RWPE1 (cell line): ENCODE results near the gene STK16.

ENCODE experiments used
- CTCF ChIA-PET: fragments of 350-600 bp; sonication (Branson Sonifier 250); formaldehyde crosslinking; extraction: SDS; loops from one replicate; lab custom pipeline; 2021; lab: Yijun Ruan, JAX
- POLR2A ChIA-PET: fragments of 400-600 bp; formaldehyde crosslinking; extraction: SDS; loops from one replicate; lab custom pipeline; 2020; ENCODE audit warnings: antibody characterized with exemption; ENCODE audit not compliant: low non-redundant PET; lab: Yijun Ruan, JAX
- DNase-seq: peaks from one replicate; pipeline ENCODE4 v3.0.0; 2012; ENCODE audit warnings: low spot score
- H3K27ac ChIP-seq: fragments of 450-650 bp; 2 replicates; pipeline ENCODE4 v1.5.1; 2017
- TF ChIP-seq, protein P1 (sequence below): fragments of 450-650 bp; conservative IDR thresholded peaks from 2 replicates; pipeline ENCODE4 v1.5.1; 2017; ENCODE audit warnings: low read depth, mild to moderate bottlenecking

Gene STK16

DNA sequence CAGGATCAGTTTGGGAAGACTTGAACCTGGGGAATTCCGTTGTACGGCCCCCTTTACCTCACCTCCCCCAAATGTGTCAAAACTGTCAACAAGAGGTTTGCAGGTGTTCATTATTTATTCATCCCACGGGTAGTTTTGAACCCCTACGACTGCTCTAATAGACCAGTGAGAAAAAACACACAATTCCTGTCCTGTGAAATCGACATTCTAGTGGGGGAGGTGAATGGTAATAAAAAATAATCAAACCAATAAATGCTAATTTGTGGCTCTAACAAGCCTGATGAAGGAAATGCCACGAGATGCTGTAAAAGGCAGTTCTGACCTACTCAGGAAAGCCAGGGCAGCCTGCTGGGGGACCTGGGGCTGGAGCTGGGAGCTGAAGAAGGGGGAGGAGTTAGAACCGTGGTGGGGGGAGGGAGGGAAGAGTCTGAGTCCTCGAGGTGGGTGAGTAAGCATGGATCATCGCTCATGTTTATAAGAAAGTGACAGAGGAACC is 33.4 kb downstream of the STK16 start:
- TF ChIP-seq, protein P1, sequence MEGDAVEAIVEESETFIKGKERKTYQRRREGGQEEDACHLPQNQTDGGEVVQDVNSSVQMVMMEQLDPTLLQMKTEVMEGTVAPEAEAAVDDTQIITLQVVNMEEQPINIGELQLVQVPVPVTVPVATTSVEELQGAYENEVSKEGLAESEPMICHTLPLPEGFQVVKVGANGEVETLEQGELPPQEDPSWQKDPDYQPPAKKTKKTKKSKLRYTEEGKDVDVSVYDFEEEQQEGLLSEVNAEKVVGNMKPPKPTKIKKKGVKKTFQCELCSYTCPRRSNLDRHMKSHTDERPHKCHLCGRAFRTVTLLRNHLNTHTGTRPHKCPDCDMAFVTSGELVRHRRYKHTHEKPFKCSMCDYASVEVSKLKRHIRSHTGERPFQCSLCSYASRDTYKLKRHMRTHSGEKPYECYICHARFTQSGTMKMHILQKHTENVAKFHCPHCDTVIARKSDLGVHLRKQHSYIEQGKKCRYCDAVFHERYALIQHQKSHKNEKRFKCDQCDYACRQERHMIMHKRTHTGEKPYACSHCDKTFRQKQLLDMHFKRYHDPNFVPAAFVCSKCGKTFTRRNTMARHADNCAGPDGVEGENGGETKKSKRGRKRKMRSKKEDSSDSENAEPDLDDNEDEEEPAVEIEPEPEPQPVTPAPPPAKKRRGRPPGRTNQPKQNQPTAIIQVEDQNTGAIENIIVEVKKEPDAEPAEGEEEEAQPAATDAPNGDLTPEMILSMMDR, result no peak
- ChIA-PET POLR2A (interaction anchor here (0.6 to 3.1 kb wide), 8 partner anchors 8 to 115 kb away, joined by 3 to 12 read pairs (median 6); partner anchors contain the start of genes CNPPD1, TUBA4A and TUBA4B), CTCF (interaction anchor here (0.6 to 6.4 kb wide), 7 partner anchors 10 to 280 kb away, joined by 3 to 62 read pairs (median 6); partner anchors contain the start of genes TUBA4A and TUBA4B)
- no peak for DNase-seq
- H3K27ac ChIP-seq, result peak overlapping the region; percentile 94

- ChIA-PET POLR2A (interaction anchor here (0.6 to 3.1 kb wide), 8 partner anchors 8 to 116 kb away, joined by 3 to 12 read pairs (median 6); partner anchors contain the start of genes CNPPD1, TUBA4A and TUBA4B), CTCF (interaction anchor here (0.6 to 6.4 kb wide), 5 partner anchors 15 to 281 kb away, joined by 3 to 62 read pairs (median 15); partner anchors contain the start of genes TUBA4A and TUBA4B)
- DNase-seq, result peak; percentile 99
- H3K27ac ChIP-seq, result peak within 1 kb of the TSS; percentile 94
- TF ChIP-seq, protein P1, result no peak
These were observed 34.1 kb downstream of the STK16 start, which contains the start of gene DNAJB2 for GRCh38 chr2:219279151-219279915. DNAJB2 (plus strand) TSS chr2:219279366; CDS start chr2:219279834, 468 bp downstream.

- POLR2A ChIA-PET, result interaction anchor here (1.0 to 3.1 kb wide), 3 partner anchors 26 to 103 kb away, joined by 3 to 12 read pairs (median 10); partner anchors contain the start of genes CNPPD1 and TUBA4A
- TF ChIP-seq, protein P1, result no peak
These were observed 34.7 kb downstream of the STK16 start for GRCh38 chr2:219279916-219280516.

DNA sequence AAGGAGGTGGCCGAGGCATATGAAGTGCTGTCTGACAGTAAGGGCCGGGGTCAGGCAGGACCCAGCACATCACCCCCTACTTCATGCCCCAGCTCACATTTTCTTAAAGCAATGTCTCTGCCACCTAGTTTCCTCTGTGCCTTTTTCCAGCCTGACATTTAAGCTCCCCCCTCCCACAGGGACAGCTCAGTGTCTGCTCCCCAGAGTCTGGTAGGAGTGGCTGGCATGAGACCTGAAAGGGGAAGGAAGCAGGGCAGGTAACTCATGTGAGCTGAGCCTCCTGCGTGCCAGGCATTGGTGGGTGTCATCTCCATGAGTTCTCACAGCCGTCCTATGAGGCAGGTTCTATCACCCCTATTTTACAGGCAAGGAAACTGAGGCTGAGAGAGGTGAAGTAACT is 35.4 kb downstream of the STK16 start:
- POLR2A ChIA-PET, result no interaction called here
- no peak for DNase-seq
- TF ChIP-seq, protein P1, result no peak
- peak overlapping the region; percentile 94 for H3K27ac ChIP-seq
- CTCF ChIA-PET, result interaction anchor here (6.4 kb wide), 1 partner anchor 14 kb away, joined by 62 read pairs; no protein-coding TSS in a partner anchor

More at GRCh38 chr2:219279916-219280516, 34.7 kb downstream of the STK16 start:
- peak overlapping the region; percentile 94 for H3K27ac ChIP-seq
- DNase-seq, result no peak
- CTCF ChIA-PET, result interaction anchor here (6.4 kb wide), 1 partner anchor 14 kb away, joined by 62 read pairs; no protein-coding TSS in a partner anchor

DNA sequence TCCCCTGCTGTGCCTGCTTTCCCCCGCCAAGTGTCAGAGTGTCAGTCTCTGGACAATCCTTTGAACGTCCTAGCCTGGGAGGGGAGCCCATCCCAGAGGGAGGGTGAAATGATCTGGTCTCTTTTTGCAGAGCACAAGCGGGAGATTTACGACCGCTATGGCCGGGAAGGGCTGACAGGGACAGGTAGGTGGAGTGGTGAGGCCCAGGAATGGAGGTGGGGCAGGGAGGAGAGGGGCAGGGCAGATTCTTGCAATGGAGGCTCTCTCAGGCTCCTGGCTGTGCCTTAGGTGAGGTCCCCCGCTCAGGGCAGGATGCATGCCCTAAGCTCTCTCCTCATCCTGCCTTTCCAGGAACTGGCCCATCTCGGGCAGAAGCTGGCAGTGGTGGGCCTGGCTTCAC is 36.3 kb downstream of the STK16 start:
- DNase-seq, result no peak
- TF ChIP-seq, protein P1, result no peak
- ChIA-PET POLR2A (no interaction called here), CTCF (interaction anchor here (6.4 kb wide), 1 partner anchor 13 kb away, joined by 62 read pairs; no protein-coding TSS in a partner anchor)
- H3K27ac ChIP-seq, result peak overlapping the region; percentile 94

GRCh38 chr2:219282375-219282774 is 37.1 kb downstream of the STK16 start:
- TF ChIP-seq, protein P1, result no peak
- DNase-seq, result no peak
- ChIA-PET CTCF (interaction anchor here (6.4 kb wide), 1 partner anchor 12 kb away, joined by 62 read pairs; no protein-coding TSS in a partner anchor), POLR2A (no interaction called here)
- peak overlapping the region; percentile 98; the same call in 1 of the 2 replicates for H3K27ac ChIP-seq
